GM12878 (cell line): ENCODE data around the gene IL1RAPL1.

Experiments used
- CTCF ChIP-seq, 3 experiments: IDR thresholded peaks in 2 of 3; conservative IDR thresholded peaks in 1 of 3; 2 replicates each; pipeline ENCODE4 v1.5.1; 2011; ENCODE audit warnings: low read depth in 3 of 3, low read length in 3 of 3, mild to moderate bottlenecking in 3 of 3, control low read depth in 2 of 3, moderate library complexity in 2 of 3, inconsistent platforms in 1 of 3, mixed read lengths in 1 of 3; ENCODE audit not compliant: control insufficient read depth in 2 of 3, insufficient read depth in 1 of 3; ENCODE audit errors: extremely low read depth in 1 of 3
- ESRRA ChIP-seq: IDR thresholded peaks from 2 replicates; pipeline ENCODE4 v1.6.1; 2012; ENCODE audit warnings: mild to moderate bottlenecking, low read length, improper control_type of control experiment
- EZH2 ChIP-seq: IDR thresholded peaks from 2 replicates; pipeline ENCODE4 v1.6.1; 2012; ENCODE audit warnings: low read depth, mild to moderate bottlenecking, control low read depth, inconsistent platforms, low read length, borderline replicate concordance; ENCODE audit not compliant: control insufficient read depth
- GABPA ChIP-seq: IDR thresholded peaks from 2 replicates; pipeline ENCODE4 v1.6.1; 2014; ENCODE audit warnings: antibody characterized with exemption, low read depth, mild to moderate bottlenecking, inconsistent platforms
- KDM1A ChIP-seq: fragments of 200-600 bp; sonication (generic); IDR thresholded peaks from 2 replicates; pipeline ENCODE4 v1.6.1; 2016; ENCODE audit warnings: borderline replicate concordance
- POU2F2 ChIP-seq: IDR thresholded peaks from 3 replicates; pipeline ENCODE4 v1.6.1; 2011; ENCODE audit warnings: low read depth, mild to moderate bottlenecking, low read length, borderline replicate concordance
- RFX5 ChIP-seq: IDR thresholded peaks from 2 replicates; pipeline ENCODE4 v1.6.1; 2011; ENCODE audit warnings: low read depth, low read length, improper control_type of control experiment
- SIN3A ChIP-seq: IDR thresholded peaks from 2 replicates; pipeline ENCODE4 v1.6.1; 2012; ENCODE audit warnings: low read depth, low read length, improper control_type of control experiment
- SP1 ChIP-seq: IDR thresholded peaks from one replicate; pipeline ENCODE4 v1.6.1; 2011; ENCODE audit warnings: low read depth, low read length
- SREBF2 ChIP-seq: IDR thresholded peaks from 2 replicates; pipeline ENCODE4 v1.6.1; 2012; ENCODE audit warnings: mild to moderate bottlenecking, low read length
- TCF12 ChIP-seq: IDR thresholded peaks from 2 replicates; pipeline ENCODE4 v1.6.1; 2011; ENCODE audit warnings: low read depth, mild to moderate bottlenecking, low read length
- ZBTB11 ChIP-seq: fragments of 450-650 bp; formaldehyde crosslinking; IDR thresholded peaks from 2 replicates; pipeline ENCODE4 v1.5.0; 2022; ENCODE audit warnings: mild to moderate bottlenecking, missing genetic modification characterization
- ZSCAN29 ChIP-seq: fragments of 450-650 bp; IDR thresholded peaks from 2 replicates; pipeline ENCODE4 v1.6.1; 2017; ENCODE audit warnings: mild to moderate bottlenecking, moderate library complexity

- TF ChIP-seq GABPA: no peak
- no peak for TF ChIP-seq SIN3A
- no peak for TF ChIP-seq SP1
- TF ChIP-seq KDM1A: no peak
- no peak for TF ChIP-seq CTCF (IDR thresholded peaks at IDR 0.05 in 2 of 3, conservative IDR thresholded peaks at IDR 0.05 in 1 of 3; ENCODE audit: control insufficient read depth in 2 of 3, extremely low read depth in 1 of 3, insufficient read depth in 1 of 3, low read depth in 3 of 3, low read length in 3 of 3)
- TF ChIP-seq POU2F2: no peak
- no peak for TF ChIP-seq SREBF2
- no peak for TF ChIP-seq ZSCAN29
- no peak for TF ChIP-seq EZH2
- no peak for TF ChIP-seq TCF12
- no peak for TF ChIP-seq ZBTB11
- TF ChIP-seq RFX5: no peak
- TF ChIP-seq ESRRA: no peak
Observed at GRCh38 chrX:28979877-28980276, 392.6 kb downstream of the IL1RAPL1 start.
